Muscle layer of duodenum (tissue), 2 donors: ENCODE measurements around the gene FRMD4B.
A peak's percentile ranks its signal among the peaks of the same experiment; 100 is the strongest.

Experiments
- H3K27ac ChIP-seq: one replicate; pipeline ENCODE4 v1.7.0; 2013; ENCODE audit warnings: mild to moderate bottlenecking, low read length
- H3K27me3 ChIP-seq: one replicate; pipeline ENCODE4 v1.7.0; 2013; ENCODE audit warnings: low read depth, mild to moderate bottlenecking, control low read depth, low read length
- H3K36me3 ChIP-seq, 2 donors: one replicate each; pipeline ENCODE4 v1.7.0; 2013; ENCODE audit warnings: low read length in 2 of 2, control low read depth in 1 of 2, mild to moderate bottlenecking in 1 of 2; ENCODE audit not compliant: insufficient read depth in 2 of 2, control insufficient read depth in 1 of 2
- H3K4me1 ChIP-seq, 2 donors: one replicate each; pipeline ENCODE4 v1.7.0; 2013; ENCODE audit warnings: low read length in 2 of 2, mild to moderate bottlenecking in 2 of 2, control low read depth in 1 of 2, moderate library complexity in 1 of 2; ENCODE audit not compliant: insufficient read depth in 2 of 2, control insufficient read depth in 1 of 2
- H3K4me3 ChIP-seq, 2 donors: one replicate each; pipeline ENCODE4 v1.7.0; 2013; ENCODE audit warnings: low read length in 2 of 2, low read depth in 1 of 2, mild to moderate bottlenecking in 1 of 2
- H3K9me3 ChIP-seq, 2 donors: one replicate each; pipeline ENCODE4 v1.7.0; 2013; ENCODE audit warnings: low read length in 2 of 2, control low read depth in 1 of 2, mild to moderate bottlenecking in 1 of 2; ENCODE audit not compliant: control insufficient read depth in 1 of 2
- donor health status: healthy.

FRMD4B gene

GRCh38 chr3:69359339-69359893 lies 26.5 kb downstream of the FRMD4B start:
- H3K36me3 ChIP-seq: no peaks in the 10 kb centered on the region
- H3K9me3 ChIP-seq: no peaks in the 10 kb centered on the region
- H3K27me3 ChIP-seq: no peaks in the 10 kb centered on the region
- no peak overlapping the region for H3K27ac ChIP-seq
- peaks cover 0 to 13% of the 10 kb centered on the region in 2 donors for H3K4me1 ChIP-seq
- H3K4me3 ChIP-seq: no peak overlapping the region

- Histone ChIP-seq H3K9me3 (no peaks in the 10 kb centered on the region), H3K36me3 (no peaks in the 10 kb centered on the region), H3K27ac (no peak overlapping the region), H3K4me1 (peaks cover 0 to 13% of the 10 kb centered on the region in 2 donors), H3K4me3 (no peak overlapping the region), H3K27me3 (no peaks in the 10 kb centered on the region)
Measured at GRCh38 chr3:69357196-69357595, 28.7 kb downstream of the FRMD4B start.

- no peaks in the 10 kb centered on the region for H3K36me3 ChIP-seq
- no peak overlapping the region for H3K4me3 ChIP-seq
- H3K9me3 ChIP-seq: no peaks in the 10 kb centered on the region
- peaks cover 0 to 8% of the 10 kb centered on the region in 2 donors for H3K4me1 ChIP-seq
- H3K27ac ChIP-seq: no peak overlapping the region
- H3K27me3 ChIP-seq: no peaks in the 10 kb centered on the region
Measured at GRCh38 chr3:69354948-69355347, 30.9 kb downstream of the FRMD4B start.

- peaks cover 0 to 8% of the 10 kb centered on the region in 2 donors for H3K4me1 ChIP-seq
- no peaks in the 10 kb centered on the region for H3K9me3 ChIP-seq
- H3K27me3 ChIP-seq: no peaks in the 10 kb centered on the region
- H3K36me3 ChIP-seq: no peaks in the 10 kb centered on the region
- peak overlapping the region; percentile 24 for H3K27ac ChIP-seq
- peak overlapping the region; percentile 4 to 40 for H3K4me3 ChIP-seq
Measured at GRCh38 chr3:69353503-69353902, 32.4 kb downstream of the FRMD4B start.

- no peaks in the 10 kb centered on the region for H3K36me3 ChIP-seq
- H3K9me3 ChIP-seq: no peaks in the 10 kb centered on the region
- H3K27me3 ChIP-seq: no peaks in the 10 kb centered on the region
- peak overlapping the region; percentile 4 to 40 for H3K4me3 ChIP-seq
- H3K27ac ChIP-seq: peak overlapping the region; percentile 24
- H3K4me1 ChIP-seq: peaks cover 0 to 8% of the 10 kb centered on the region in 2 donors
Measured at GRCh38 chr3:69353088-69353478, 32.8 kb downstream of the FRMD4B start.

- no peaks in the 10 kb centered on the region for H3K27me3 ChIP-seq
- H3K27ac ChIP-seq: no peak overlapping the region
- H3K36me3 ChIP-seq: no peaks in the 10 kb centered on the region
- no peaks in the 10 kb centered on the region for H3K9me3 ChIP-seq
- H3K4me1 ChIP-seq: peaks cover 0 to 8% of the 10 kb centered on the region in 2 donors
- no peak overlapping the region for H3K4me3 ChIP-seq
Measured at GRCh38 chr3:69352305-69353087, 33.4 kb downstream of the FRMD4B start.

GRCh38 chr3:69343875-69344274 lies 42.0 kb downstream of the FRMD4B start:
- no peaks in the 10 kb centered on the region for H3K27me3 ChIP-seq
- H3K4me3 ChIP-seq: no peak overlapping the region
- H3K27ac ChIP-seq: no peak overlapping the region
- H3K9me3 ChIP-seq: no peaks in the 10 kb centered on the region
- no peaks in the 10 kb centered on the region for H3K36me3 ChIP-seq
- peaks cover 0 to 3% of the 10 kb centered on the region in 2 donors for H3K4me1 ChIP-seq

- no peak overlapping the region for H3K4me3 ChIP-seq
- no peaks in the 10 kb centered on the region for H3K36me3 ChIP-seq
- no peaks in the 10 kb centered on the region for H3K27me3 ChIP-seq
- peaks cover 0 to 3% of the 10 kb centered on the region in 2 donors for H3K4me1 ChIP-seq
- no peak overlapping the region for H3K27ac ChIP-seq
- H3K9me3 ChIP-seq: no peaks in the 10 kb centered on the region
Measured at GRCh38 chr3:69342074-69342473, 43.8 kb downstream of the FRMD4B start.

- H3K4me1 ChIP-seq: peaks cover 0 to 3% of the 10 kb centered on the region in 2 donors
- no peak overlapping the region for H3K27ac ChIP-seq
- H3K36me3 ChIP-seq: no peaks in the 10 kb centered on the region
Measured at GRCh38 chr3:69339760-69340159, 46.1 kb downstream of the FRMD4B start.

GRCh38 chr3:69338911-69339310 lies 47.0 kb downstream of the FRMD4B start:
- Histone ChIP-seq H3K27ac (no peak overlapping the region), H3K4me3 (no peak overlapping the region), H3K4me1 (peaks cover 0 to 3% of the 10 kb centered on the region in 2 donors), H3K27me3 (no peaks in the 10 kb centered on the region), H3K36me3 (no peaks in the 10 kb centered on the region), H3K9me3 (no peaks in the 10 kb centered on the region)

More at GRCh38 chr3:69339760-69340159, 46.1 kb downstream of the FRMD4B start:
- no peaks in the 10 kb centered on the region for H3K27me3 ChIP-seq
- no peaks in the 10 kb centered on the region for H3K9me3 ChIP-seq
- no peak overlapping the region for H3K4me3 ChIP-seq

GRCh38 chr3:69332934-69333333 lies 53.0 kb downstream of the FRMD4B start:
- Histone ChIP-seq H3K27me3 (no peaks in the 10 kb centered on the region), H3K4me3 (no peak overlapping the region), H3K36me3 (no peaks in the 10 kb centered on the region), H3K9me3 (no peaks in the 10 kb centered on the region), H3K4me1 (peaks cover 0 to 2% of the 10 kb centered on the region in 2 donors), H3K27ac (no peak overlapping the region)
